Iris pigment epithelial cell (primary cell): Measurements from ENCODE around the gene NPBWR2.
A peak's percentile ranks its signal among the peaks of the same experiment; 100 is the strongest.
"Not testable (repeated sequence)": the region's sequence is repeated elsewhere in the genome, so short reads cannot be mapped to it uniquely, and the experiment has no call there.

ENCODE experiments used
- DNase-seq: peaks from one replicate; pipeline ENCODE4 v3.0.0-alpha.2; 2011; ENCODE audit warnings: low read depth

The NPBWR2 gene

GRCh38 chr20:64144144-64144912 lies 37.0 kb upstream of the NPBWR2 start:
- no peak for DNase-seq

DNA sequence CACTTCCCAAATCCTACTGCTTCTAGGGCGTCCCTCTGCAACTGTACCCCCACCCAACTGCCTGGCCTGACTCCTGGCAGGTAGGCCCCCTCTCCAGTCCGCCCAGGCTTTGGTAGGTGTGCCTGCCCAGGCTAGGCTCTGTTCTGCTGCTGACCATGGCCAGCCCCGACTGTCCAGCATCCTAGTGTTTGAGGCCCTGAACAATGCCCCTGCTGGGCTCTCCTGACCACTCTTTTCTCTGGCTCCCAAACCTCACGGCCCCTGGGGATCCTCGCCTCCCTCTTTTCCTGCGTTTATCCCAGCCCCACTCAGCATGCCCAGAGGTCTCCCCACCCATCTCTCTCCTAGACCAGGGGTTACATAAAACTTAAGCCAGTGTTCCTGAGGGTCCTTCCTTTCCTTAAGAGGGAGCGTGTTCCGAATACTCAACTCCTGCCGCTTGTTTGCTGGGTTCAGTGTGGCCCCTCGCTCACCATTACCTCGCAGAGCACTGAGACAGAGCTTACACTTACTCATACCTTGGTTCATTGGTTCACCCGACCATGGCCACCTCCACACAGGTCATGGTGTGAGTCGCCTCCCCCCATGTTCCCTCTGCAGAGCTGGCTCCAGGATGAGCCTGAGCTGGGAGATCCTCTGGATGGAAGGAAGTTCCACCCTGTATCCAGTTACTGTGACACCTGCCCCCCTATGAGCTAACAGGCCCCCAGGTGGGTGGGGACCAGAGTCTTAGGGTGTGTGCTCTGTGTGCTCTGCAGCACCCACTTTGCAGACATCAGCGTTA lies 35.8 kb upstream of the NPBWR2 start:
- no peak for DNase-seq

DNA sequence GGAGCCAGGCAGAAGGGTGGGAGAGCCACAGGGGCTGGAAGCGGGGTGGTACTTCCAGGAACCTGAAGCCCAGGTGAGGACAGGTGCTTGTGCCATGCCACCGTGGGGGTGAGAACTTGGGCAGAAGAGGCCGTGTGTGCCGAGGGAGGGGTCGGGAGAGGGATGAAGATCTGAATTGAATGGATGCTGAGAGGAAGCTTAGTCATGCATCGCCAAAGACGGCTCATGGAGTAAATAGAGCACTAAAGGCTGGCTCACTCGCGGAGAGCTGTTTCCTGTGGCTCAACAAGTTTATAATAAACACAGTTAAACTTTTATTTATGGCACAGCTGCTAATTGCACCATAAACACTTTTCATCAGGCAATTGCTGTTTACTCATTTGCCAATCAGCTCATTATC lies 35.2 kb upstream of the NPBWR2 start:
- DNase-seq, result peak; percentile 13

DNA sequence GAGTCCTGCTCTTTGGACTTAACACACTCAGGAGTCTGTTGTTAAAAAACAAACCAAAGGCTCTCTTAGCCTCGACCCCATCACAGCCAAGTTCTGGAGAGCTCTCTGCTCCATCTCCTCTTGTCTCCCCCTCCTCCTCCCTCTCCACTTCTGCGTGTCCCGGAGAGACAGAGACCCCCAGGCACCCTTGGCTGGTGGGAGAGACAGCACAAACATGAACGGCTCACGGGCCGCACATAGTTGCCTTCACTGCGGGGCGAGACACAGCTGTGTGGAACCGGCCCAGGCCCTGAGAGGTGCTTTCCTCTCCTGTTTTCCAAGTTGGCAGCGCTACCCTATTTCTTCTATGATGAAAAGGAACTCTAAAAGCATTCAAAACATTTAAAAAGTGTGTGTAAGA lies 33.6 kb upstream of the NPBWR2 start:
- no peak for DNase-seq

DNA sequence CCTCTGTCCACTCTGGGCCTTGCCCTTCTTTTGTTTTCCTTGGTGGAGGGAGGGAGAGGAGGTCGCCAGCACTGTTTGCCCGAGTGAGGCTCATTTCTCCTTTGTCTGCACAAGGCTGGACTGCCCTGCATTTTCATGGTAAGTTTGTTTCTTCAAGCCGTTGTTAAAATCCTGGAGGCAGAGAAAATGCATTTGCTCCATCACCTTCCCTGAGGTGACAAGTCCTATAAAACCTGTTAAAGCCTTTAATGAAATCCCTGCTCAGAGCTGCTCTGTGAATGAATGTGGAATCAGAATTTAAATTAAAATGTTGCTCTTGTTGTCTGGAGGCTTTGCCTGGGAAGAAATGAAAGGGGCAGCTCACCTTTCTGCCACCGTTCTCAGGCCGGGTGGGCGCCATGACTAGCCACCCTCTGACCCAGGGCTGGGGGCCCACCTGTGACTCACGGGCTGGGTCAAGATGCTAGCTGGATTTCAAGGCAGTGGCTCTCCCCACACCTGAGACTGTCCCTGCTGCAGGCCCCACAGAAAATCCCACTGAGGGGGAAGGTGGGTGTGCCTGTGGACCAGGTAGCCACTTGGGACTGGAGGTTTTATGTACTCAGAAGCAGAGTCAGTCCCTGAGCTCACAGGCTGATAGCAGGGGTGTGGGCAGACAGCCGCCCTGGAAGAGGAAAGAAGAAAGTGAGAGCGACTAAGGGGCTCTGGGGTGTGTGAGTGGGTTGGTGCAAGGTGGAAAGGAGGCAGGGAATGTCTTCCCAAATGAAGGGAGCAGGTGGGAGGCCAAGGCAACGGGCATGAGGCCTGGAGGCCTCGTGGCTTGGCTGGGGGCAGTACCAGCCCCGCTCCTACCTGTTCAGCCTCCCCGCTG lies 32.9 kb upstream of the NPBWR2 start:
- no peak for DNase-seq

DNA sequence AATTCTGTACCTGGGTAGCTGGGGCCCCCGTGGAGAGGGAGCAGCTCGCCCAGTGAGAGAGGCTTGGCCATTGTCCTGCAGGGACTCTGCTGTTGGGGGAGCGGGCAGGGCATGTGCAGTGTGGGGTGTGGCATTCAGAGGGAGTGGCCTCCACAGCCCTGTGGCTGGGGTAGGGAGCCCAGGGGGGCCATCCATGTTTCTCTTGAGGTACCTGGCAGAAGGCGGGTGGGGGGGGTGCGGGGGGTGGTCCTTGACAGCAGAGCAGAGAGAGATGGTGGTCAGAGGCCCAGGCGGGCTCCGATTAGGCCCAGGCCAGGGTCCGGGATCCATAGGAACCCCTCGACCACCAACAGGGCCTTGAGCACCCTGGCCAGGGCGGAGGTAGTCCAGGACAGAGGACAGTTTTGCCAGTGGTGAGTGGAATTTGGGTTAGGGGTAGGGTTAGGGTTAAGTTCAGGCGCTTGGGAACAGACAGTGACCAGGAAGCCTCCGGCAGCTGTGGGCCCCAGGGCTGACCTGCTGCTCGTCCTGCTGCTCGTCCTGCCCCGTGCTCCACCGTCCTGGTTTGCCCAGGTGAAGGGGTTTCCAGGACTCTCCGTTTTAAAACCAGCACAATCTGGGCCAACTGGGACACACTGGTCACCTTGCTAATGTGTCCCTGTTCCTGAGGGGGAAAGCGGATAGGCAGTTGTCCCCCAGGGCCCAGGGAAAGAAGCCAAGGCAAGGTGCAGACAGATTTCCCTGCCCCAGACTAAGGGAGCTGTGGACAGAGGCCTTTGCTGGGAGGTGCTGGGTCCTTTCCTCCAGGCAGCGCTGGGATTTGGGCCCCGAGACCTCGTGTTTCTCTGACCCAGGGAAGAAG lies 32.1 kb upstream of the NPBWR2 start:
- no peak for DNase-seq

- DNase-seq, result no peak
Observed at GRCh38 chr20:64138276-64138815, 31.0 kb upstream of the NPBWR2 start.

- DNase-seq, result no peak
Observed at GRCh38 chr20:64137598-64138031, 30.2 kb upstream of the NPBWR2 start.

DNA sequence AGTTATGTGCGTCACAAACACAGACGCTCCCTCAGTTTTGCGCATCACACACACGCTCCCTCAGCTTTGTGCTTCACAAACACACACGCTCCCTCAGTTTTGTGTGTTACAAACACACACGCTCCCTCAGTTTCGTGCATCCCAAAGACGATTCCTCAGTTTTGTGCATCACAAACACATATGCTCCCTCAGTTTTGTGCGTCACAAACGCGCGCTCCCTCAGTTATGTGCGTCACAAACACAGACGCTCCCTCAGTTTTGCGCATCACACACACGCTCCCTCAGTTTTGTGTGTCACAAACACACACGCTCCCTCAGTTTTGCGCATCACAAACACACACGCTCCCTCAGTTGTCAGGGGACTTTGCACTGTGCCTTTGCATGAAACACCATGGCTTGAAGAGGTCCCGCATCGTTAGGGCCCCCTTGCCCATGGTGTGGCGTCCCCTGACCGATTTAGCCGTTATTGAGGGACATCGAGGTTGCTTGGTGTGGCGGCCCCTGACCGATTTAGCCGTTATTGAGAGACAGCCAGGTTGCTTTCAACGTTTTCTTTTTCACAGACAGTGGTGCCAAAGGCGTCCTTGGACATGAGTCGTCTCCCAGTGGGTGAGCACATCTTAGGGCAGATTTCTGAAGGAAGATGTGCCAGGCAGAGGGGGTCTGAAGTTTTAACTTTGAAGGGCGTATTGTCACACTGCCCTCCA lies 28.8 kb upstream of the NPBWR2 start:
- no peak for DNase-seq

GRCh38 chr20:64134744-64135143 lies 27.4 kb upstream of the NPBWR2 start:
- not testable (repeated sequence) for DNase-seq

- DNase-seq, result no peak
Observed at GRCh38 chr20:64133951-64134407, 26.6 kb upstream of the NPBWR2 start.

- DNase-seq, result peak; percentile 9
Observed at GRCh38 chr20:64131406-64131805, 24.0 kb upstream of the NPBWR2 start.

DNA sequence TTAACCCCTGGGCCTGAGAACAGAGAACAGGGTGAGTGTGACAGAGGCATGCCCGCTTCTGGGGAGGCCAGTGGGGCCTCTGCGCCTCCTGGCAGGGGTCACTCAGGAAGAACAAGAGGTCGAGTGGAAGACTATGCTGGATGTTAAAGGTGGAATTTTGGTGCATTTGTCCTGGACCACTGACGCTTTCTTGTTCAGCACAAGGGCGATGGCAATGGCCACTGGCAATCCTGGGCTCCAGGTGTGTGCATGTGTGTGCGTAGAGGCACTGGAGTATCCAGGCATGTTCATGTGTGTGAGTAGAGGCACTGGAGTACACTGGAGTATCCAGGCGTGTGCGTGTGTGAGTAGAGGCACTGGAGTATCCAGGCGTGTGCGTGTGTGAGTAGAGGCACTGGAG lies 23.5 kb upstream of the NPBWR2 start:
- DNase-seq, result no peak

DNA sequence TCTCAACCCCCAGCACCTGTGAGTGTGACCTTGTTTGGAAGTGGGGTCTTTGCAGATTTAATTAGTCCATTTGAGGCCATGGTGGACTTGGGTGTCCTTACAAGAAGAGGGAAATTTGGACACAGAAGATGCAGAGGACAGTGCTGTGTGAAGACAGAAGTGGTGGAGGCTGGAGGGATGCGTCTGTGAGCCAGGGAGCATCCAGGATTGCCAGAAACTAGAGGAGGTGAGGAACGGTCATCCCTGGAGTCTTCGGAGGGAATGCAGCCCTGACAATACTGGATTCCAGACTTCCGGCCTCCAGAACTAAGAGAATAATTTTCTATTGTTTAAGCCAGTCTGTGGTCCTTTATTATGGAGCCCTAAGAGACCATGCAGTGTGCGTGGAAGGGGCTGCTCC lies 22.9 kb upstream of the NPBWR2 start:
- no peak for DNase-seq

DNA sequence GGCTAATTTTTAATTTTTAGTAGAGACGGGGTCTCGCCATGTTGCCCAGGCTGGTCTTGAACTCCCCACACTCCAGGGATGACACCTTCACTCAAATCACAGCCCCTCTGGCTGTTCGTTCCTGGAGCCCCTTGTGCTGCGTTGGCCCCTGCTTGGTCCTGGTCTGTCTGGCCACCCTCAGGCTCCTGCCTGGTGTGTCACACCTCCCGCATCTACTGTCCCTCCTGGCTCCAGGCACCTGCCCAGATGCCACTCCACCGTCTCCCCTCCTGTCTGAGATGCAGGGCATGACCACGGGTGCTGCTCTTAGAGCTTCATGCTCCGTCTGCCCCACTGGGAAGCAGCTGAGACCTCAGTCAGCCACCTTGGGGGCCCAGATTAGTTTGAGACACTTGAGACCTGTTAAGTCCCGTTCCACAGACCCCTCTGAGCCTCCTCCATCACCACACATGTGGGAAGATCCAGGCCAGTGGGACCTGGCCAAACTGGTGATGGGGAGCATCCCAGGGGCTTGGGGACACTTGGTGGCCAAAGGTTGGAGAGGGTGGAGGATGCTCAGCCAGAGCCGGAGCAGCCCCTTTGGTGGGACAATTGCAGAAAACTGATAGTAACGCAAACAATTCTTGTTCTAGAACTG lies 21.9 kb upstream of the NPBWR2 start:
- DNase-seq, result no peak

GRCh38 chr20:64123517-64123916 lies 16.2 kb upstream of the NPBWR2 start:
- not testable (repeated sequence) for DNase-seq

GRCh38 chr20:64122927-64123326 lies 15.6 kb upstream of the NPBWR2 start:
- DNase-seq, result not testable (repeated sequence)

GRCh38 chr20:64121586-64121985 lies 14.2 kb upstream of the NPBWR2 start:
- no peak for DNase-seq

GRCh38 chr20:64119681-64120341 lies 12.4 kb upstream of the NPBWR2 start:
- no peak for DNase-seq
